A673 (cell line): ENCODE measurements around the gene FARP1.

ENCODE experiments used
- CTCF ChIP-seq: fragments of 300-800, 200-600 bp; sonication (generic); conservative IDR thresholded peaks from 2 replicates; pipeline ENCODE4 v1.5.1; 2017; ENCODE audit warnings: low read depth, mild to moderate bottlenecking, antibody characterized with exemption, low read length, moderate library complexity, mixed read lengths
- EZH2 ChIP-seq: fragments of 200-600 bp; sonication (generic); IDR thresholded peaks from 2 replicates; pipeline ENCODE4 v1.6.1; 2017; ENCODE audit warnings: borderline replicate concordance, low read depth, mild to moderate bottlenecking, mixed read lengths, antibody characterized with exemption, low read length; ENCODE audit not compliant: poor library complexity, severe bottlenecking

GRCh38 chr13:98252931-98253470, 110.1 kb downstream of the FARP1 start:
- TF ChIP-seq CTCF (no peak), EZH2 (no peak)
